GM23248 (cell line): ENCODE results near the gene PRKAR1B.

Source experiments
- EZH2 ChIP-seq: fragments of 200-600 bp; sonication (generic); IDR thresholded peaks from 2 replicates; pipeline ENCODE4 v1.6.1; 2018; ENCODE audit warnings: antibody characterized with exemption, mild to moderate bottlenecking; ENCODE audit not compliant: insufficient read depth, poor library complexity, severe bottlenecking
- EZH2phosphoT487 ChIP-seq: fragments of 200-600 bp; sonication (generic); IDR thresholded peaks from 2 replicates; pipeline ENCODE4 v1.6.1; 2018; ENCODE audit warnings: antibody characterized with exemption, moderate library complexity, mild to moderate bottlenecking, low read depth; ENCODE audit not compliant: insufficient read depth

DNA sequence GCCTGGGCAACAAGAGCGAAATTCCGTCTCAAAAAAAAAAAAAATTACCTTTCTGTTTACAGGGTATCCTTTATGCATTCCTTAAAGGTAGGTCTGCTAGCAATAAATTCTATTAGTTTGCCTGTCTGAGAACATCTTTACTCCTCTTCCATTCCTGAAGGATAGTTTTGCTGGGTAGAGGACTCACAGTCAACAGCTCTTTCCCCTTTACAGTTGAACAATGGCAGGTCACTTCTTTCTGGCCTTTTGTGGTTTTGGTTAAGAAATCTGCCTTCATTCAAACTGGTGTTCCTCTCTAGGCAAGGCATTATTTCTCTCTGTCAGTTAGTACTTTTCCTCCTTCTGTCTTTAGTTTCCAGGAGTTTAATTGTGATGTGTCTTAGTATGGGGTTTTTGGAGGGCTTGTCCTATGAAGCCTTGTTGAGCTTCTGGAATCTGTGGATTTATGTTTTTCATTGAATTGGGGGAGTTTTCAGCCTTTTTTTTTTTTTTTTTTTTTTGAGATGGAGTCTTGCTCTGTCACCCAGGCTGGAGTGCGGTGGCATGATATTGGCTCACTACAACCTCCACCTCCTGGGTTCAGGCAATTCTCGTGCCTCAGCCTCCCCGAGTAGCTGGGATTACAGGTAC lies 5.3 kb downstream of the PRKAR1B start:
- TF ChIP-seq EZH2phosphoT487 (no peak), EZH2 (no peak)
